ENCODE data around the gene ARHGEF16. TPM values are rescaled to one million over a fixed set of nuclear protein-coding genes. Genes with fewer than 3 reads are reported as not detected.

Gene ARHGEF16
- total RNA-seq, 1 donor from 2014 or later, result not detected

- Histone ChIP-seq H3K4me1 (peaks cover 0 to 3% of the 10 kb centered on the region in 2 donors), H3K9me3 (no peaks in the 10 kb centered on the region), H3K4me3 (no peak overlapping the region), H3K27ac (no peak overlapping the region), H3K27me3 (no peaks in the 10 kb centered on the region), H3K36me3 (peaks cover 47 to 69% of the 10 kb centered on the region in 2 donors)
- DNase-seq (ENCODE audit: low spot score in 2 of 2), result no peak
- no peak for TF ChIP-seq CTCF (IDR thresholded peaks at IDR 0.05)
- intact Hi-C loops (cut with DNase I), result loop anchor here (5.0 kb wide), 1 partner anchor 117 kb away; no protein-coding TSS in a partner anchor
Measured at GRCh38 chr1:3408751-3409266, 45.7 kb upstream of the ARHGEF16 start.

- Histone ChIP-seq H3K4me1 (peaks cover 0 to 3% of the 10 kb centered on the region in 2 donors), H3K4me3 (no peak overlapping the region), H3K36me3 (peaks cover 42 to 69% of the 10 kb centered on the region in 2 donors), H3K27me3 (no peaks in the 10 kb centered on the region), H3K27ac (peak overlapping the region in 1 of 2 donors; percentile 13), H3K9me3 (no peaks in the 10 kb centered on the region)
- DNase-seq (ENCODE audit: low spot score in 2 of 2), result no peak
- no peak for TF ChIP-seq CTCF (IDR thresholded peaks at IDR 0.05)
- intact Hi-C loops (cut with DNase I), result loop anchor here (1.0 to 5.0 kb wide), 2 partner anchors 117 to 343 kb away; no protein-coding TSS in a partner anchor
Measured at GRCh38 chr1:3409366-3410141, 44.9 kb upstream of the ARHGEF16 start.

GRCh38 chr1:3410142-3410925 is 44.1 kb upstream of the ARHGEF16 start:
- intact Hi-C loops (cut with DNase I), result loop anchor here (1.0 kb wide), 1 partner anchor 344 kb away; no protein-coding TSS in a partner anchor
- peak overlapping the region in 1 of 2 donors; percentile 13 for H3K27ac ChIP-seq
- H3K4me1 ChIP-seq, result peaks cover 0 to 3% of the 10 kb centered on the region in 2 donors
- DNase-seq (ENCODE audit: low spot score in 2 of 2), result peak in 1 of 2 donors; percentile 77
- H3K27me3 ChIP-seq, result no peaks in the 10 kb centered on the region
- no peaks in the 10 kb centered on the region for H3K9me3 ChIP-seq
- peak; percentile 79 to 85 (median 79) for TF ChIP-seq CTCF (IDR thresholded peaks at IDR 0.05)
- no peak overlapping the region for H3K4me3 ChIP-seq
- peaks cover 40 to 69% of the 10 kb centered on the region in 2 donors for H3K36me3 ChIP-seq

GRCh38 chr1:3411806-3412205 is 42.7 kb upstream of the ARHGEF16 start:
- no peak for TF ChIP-seq CTCF (IDR thresholded peaks at IDR 0.05)
- intact Hi-C loops (cut with DNase I), result no loop called here
- Histone ChIP-seq H3K36me3 (peaks cover 35 to 68% of the 10 kb centered on the region in 2 donors), H3K4me1 (peaks cover 0 to 3% of the 10 kb centered on the region in 2 donors), H3K9me3 (peaks cover 0 to 4% of the 10 kb centered on the region in 2 donors), H3K27me3 (no peaks in the 10 kb centered on the region), H3K27ac (no peak overlapping the region), H3K4me3 (no peak overlapping the region)
- no peak for DNase-seq (ENCODE audit: low spot score in 2 of 2)

- Histone ChIP-seq H3K36me3 (peaks cover 35 to 67% of the 10 kb centered on the region in 2 donors), H3K9me3 (peaks cover 0 to 8% of the 10 kb centered on the region in 2 donors), H3K27me3 (no peaks in the 10 kb centered on the region), H3K4me1 (peaks cover 0 to 3% of the 10 kb centered on the region in 2 donors), H3K27ac (no peak overlapping the region), H3K4me3 (no peak overlapping the region)
- no peak for DNase-seq (ENCODE audit: low spot score in 2 of 2)
- intact Hi-C loops (cut with DNase I), result no loop called here
- no peak for TF ChIP-seq CTCF (IDR thresholded peaks at IDR 0.05)
Measured at GRCh38 chr1:3412376-3412775, 42.1 kb upstream of the ARHGEF16 start.
